ENCODE results near the gene SLC2A9. TPM values are rescaled to one million over a fixed set of nuclear protein-coding genes. Genes with fewer than 3 reads are reported as not detected.

Gene SLC2A9
- total RNA-seq, 1 donor from 2014 or later = 3.1 TPM

GRCh38 chr4:10029403-10029802 lies 8.1 kb upstream of the SLC2A9 start:
- no peak for DNase-seq (ENCODE audit: low spot score, unreplicated experiment)
- TF ChIP-seq, protein P1, sequence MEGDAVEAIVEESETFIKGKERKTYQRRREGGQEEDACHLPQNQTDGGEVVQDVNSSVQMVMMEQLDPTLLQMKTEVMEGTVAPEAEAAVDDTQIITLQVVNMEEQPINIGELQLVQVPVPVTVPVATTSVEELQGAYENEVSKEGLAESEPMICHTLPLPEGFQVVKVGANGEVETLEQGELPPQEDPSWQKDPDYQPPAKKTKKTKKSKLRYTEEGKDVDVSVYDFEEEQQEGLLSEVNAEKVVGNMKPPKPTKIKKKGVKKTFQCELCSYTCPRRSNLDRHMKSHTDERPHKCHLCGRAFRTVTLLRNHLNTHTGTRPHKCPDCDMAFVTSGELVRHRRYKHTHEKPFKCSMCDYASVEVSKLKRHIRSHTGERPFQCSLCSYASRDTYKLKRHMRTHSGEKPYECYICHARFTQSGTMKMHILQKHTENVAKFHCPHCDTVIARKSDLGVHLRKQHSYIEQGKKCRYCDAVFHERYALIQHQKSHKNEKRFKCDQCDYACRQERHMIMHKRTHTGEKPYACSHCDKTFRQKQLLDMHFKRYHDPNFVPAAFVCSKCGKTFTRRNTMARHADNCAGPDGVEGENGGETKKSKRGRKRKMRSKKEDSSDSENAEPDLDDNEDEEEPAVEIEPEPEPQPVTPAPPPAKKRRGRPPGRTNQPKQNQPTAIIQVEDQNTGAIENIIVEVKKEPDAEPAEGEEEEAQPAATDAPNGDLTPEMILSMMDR (IDR thresholded peaks at IDR 0.05; ENCODE audit: unreplicated experiment) = no peak
- no peaks in the 10 kb centered on the region for H3K36me3 Mint-ChIP-seq (ENCODE audit: insufficient read depth)
- peaks cover 28% of the 10 kb centered on the region for H3K4me1 Mint-ChIP-seq (ENCODE audit: low read depth)
- no peak overlapping the region for H3K27ac Mint-ChIP-seq
- H3K27me3 Mint-ChIP-seq = peaks cover 3% of the 10 kb centered on the region
- peaks cover 3% of the 10 kb centered on the region for H3K9me3 Mint-ChIP-seq (ENCODE audit: low read depth)
- no peak overlapping the region for H3K4me3 Mint-ChIP-seq (ENCODE audit: low read depth)

- Mint-ChIP-seq H3K4me3 (ENCODE audit: low read depth) (no peak overlapping the region), H3K4me1 (ENCODE audit: low read depth) (peaks cover 28% of the 10 kb centered on the region), H3K9me3 (ENCODE audit: low read depth) (peaks cover 3% of the 10 kb centered on the region), H3K27ac (no peak overlapping the region), H3K27me3 (peaks cover 1% of the 10 kb centered on the region), H3K36me3 (ENCODE audit: insufficient read depth) (no peaks in the 10 kb centered on the region)
- no peak for DNase-seq (ENCODE audit: low spot score, unreplicated experiment)
- TF ChIP-seq, protein P1 (IDR thresholded peaks at IDR 0.05; ENCODE audit: unreplicated experiment) = no peak
Measured at GRCh38 chr4:10028910-10029309, 7.6 kb upstream of the SLC2A9 start.

- no peak for DNase-seq (ENCODE audit: low spot score, unreplicated experiment)
- TF ChIP-seq, protein P1 (IDR thresholded peaks at IDR 0.05; ENCODE audit: unreplicated experiment) = no peak
- H3K4me1 Mint-ChIP-seq (ENCODE audit: low read depth) = peaks cover 12% of the 10 kb centered on the region
- no peak overlapping the region for H3K27ac Mint-ChIP-seq
- peaks cover 3% of the 10 kb centered on the region for H3K9me3 Mint-ChIP-seq (ENCODE audit: low read depth)
- no peak overlapping the region for H3K4me3 Mint-ChIP-seq (ENCODE audit: low read depth)
- H3K27me3 Mint-ChIP-seq = no peaks in the 10 kb centered on the region
- H3K36me3 Mint-ChIP-seq (ENCODE audit: insufficient read depth) = no peaks in the 10 kb centered on the region
Measured at GRCh38 chr4:10026485-10026884, 5.2 kb upstream of the SLC2A9 start.

- Mint-ChIP-seq H3K4me3 (ENCODE audit: low read depth) (no peak overlapping the region), H3K9me3 (ENCODE audit: low read depth) (peaks cover 3% of the 10 kb centered on the region), H3K27ac (no peak overlapping the region), H3K36me3 (ENCODE audit: insufficient read depth) (no peaks in the 10 kb centered on the region), H3K4me1 (ENCODE audit: low read depth) (peaks cover 1% of the 10 kb centered on the region), H3K27me3 (no peaks in the 10 kb centered on the region)
- TF ChIP-seq, protein P1 (IDR thresholded peaks at IDR 0.05; ENCODE audit: unreplicated experiment) = no peak
- no peak for DNase-seq (ENCODE audit: low spot score, unreplicated experiment)
Measured at GRCh38 chr4:10025230-10025806, 4.0 kb upstream of the SLC2A9 start.

DNA sequence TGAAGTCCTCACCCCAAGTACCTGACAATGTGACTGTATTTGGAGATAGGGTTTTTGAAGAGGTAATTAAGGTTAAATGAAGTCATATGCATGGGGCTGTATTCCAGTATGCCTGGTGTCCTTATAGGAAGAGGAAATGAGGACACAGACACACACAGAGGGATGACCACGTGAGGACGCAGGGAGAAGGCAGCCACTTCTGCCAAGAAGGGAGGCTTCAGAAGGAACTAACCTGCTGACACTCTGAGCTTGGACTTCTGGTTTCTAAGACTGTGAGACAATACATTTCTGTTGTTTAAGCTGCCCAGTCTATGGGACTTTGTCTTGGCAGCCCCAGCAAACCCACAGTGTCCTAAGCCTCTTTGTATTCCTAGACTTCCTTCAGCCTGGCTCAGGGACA lies 3.0 kb upstream of the SLC2A9 start:
- Mint-ChIP-seq H3K27me3 (no peaks in the 10 kb centered on the region), H3K4me1 (ENCODE audit: low read depth) (peaks cover 1% of the 10 kb centered on the region), H3K36me3 (ENCODE audit: insufficient read depth) (no peaks in the 10 kb centered on the region), H3K4me3 (ENCODE audit: low read depth) (no peak overlapping the region), H3K27ac (no peak overlapping the region), H3K9me3 (ENCODE audit: low read depth) (peaks cover 3% of the 10 kb centered on the region)
- TF ChIP-seq, protein P1 (IDR thresholded peaks at IDR 0.05; ENCODE audit: unreplicated experiment) = no peak
- DNase-seq (ENCODE audit: low spot score, unreplicated experiment) = no peak

Data from progenitor cell of endocrine pancreas (in vitro differentiated cells).